Peyer's patch (tissue), 4 donors: ENCODE measurements around the gene CHD5.

Source experiments
- POLR2A ChIP-seq, 2 donors: fragments of 450-650 bp; IDR thresholded peaks; one replicate each; pipeline ENCODE4 v1.5.1; 2017; ENCODE audit warnings: antibody characterized with exemption in 2 of 2, mild to moderate bottlenecking in 2 of 2, moderate library complexity in 2 of 2
- TF ChIP-seq, protein P1 (sequence below), 6 experiments: fragments of 450-650 bp in 4 of 6; fragments of 200-600 bp in 2 of 6; sonication (generic) in 1 of 6; IDR thresholded peaks; one replicate each; pipeline ENCODE4 v1.5.1; 2017 to 2019; ENCODE audit warnings: antibody characterized with exemption in 6 of 6, mild to moderate bottlenecking in 3 of 6, moderate library complexity in 1 of 6

DNA sequence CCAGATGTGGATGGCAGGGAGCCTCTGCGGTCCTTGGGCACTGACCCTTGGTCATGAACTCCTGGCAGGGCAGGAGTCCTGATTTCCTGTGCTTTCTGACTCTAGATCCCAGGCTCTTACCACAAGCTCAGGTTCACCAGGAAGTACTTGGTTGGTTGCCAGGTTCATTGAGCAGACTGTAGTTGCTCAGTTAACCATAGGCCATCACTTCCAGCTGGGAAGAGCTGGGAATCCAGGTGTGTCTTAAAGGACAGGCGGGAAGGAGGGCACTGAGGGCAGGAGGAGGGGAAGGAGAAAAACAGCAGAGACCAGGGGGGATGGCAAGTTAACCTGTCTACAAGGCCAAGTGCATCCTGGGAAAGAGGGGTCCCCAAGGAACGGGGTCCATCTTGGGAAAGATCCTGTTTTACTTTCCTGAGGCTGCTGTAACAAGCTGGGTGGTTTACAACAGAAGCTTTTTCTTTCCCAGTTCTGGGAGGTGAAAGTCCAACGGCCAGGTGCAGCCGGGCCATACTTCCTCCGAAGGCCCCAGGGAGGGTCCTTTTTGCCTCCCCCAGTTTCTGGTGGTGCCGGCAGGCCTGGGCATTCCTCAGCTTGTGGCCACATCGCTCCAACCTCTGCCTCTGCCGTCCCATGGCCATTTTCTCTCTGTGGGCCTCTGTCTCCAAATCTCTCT, 122.8 kb downstream of the CHD5 start:
- TF ChIP-seq, protein P1, sequence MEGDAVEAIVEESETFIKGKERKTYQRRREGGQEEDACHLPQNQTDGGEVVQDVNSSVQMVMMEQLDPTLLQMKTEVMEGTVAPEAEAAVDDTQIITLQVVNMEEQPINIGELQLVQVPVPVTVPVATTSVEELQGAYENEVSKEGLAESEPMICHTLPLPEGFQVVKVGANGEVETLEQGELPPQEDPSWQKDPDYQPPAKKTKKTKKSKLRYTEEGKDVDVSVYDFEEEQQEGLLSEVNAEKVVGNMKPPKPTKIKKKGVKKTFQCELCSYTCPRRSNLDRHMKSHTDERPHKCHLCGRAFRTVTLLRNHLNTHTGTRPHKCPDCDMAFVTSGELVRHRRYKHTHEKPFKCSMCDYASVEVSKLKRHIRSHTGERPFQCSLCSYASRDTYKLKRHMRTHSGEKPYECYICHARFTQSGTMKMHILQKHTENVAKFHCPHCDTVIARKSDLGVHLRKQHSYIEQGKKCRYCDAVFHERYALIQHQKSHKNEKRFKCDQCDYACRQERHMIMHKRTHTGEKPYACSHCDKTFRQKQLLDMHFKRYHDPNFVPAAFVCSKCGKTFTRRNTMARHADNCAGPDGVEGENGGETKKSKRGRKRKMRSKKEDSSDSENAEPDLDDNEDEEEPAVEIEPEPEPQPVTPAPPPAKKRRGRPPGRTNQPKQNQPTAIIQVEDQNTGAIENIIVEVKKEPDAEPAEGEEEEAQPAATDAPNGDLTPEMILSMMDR (IDR thresholded peaks at IDR 0.05): no peak
- TF ChIP-seq POLR2A (IDR thresholded peaks at IDR 0.05): no peak
